Karpas-422 (cell line): ENCODE measurements around the gene FAM114A1. TPM values are rescaled to one million over a fixed set of nuclear protein-coding genes. Genes with fewer than 3 reads are reported as not detected.

Source experiments
- DNase-seq: peaks from one replicate; pipeline ENCODE4 v3.0.0-alpha.2; 2015
- H2AFZ ChIP-seq: fragments of 200-600 bp; sonication (generic); 2 replicates; pipeline ENCODE4 v1.6.1; 2014; ENCODE audit warnings: antibody characterized with exemption, low read length, mixed read lengths
- H3K27ac ChIP-seq: fragments of 200-600 bp; sonication (generic); 2 replicates; pipeline ENCODE4 v1.5.1; 2014; ENCODE audit warnings: mild to moderate bottlenecking, low read length, moderate library complexity
- H3K27me3 ChIP-seq: fragments of 200-600 bp; sonication (generic); 2 replicates; pipeline ENCODE4 v1.6.1; 2014; ENCODE audit warnings: low read length, mixed read lengths
- H3K36me3 ChIP-seq: fragments of 200-600 bp; sonication (generic); 2 replicates; pipeline ENCODE4 v1.6.1; 2014; ENCODE audit warnings: low read length, mixed read lengths; ENCODE audit not compliant: insufficient read depth
- H3K4me1 ChIP-seq: fragments of 200-600 bp; sonication (generic); 2 replicates; pipeline ENCODE4 v1.6.1; 2014; ENCODE audit warnings: mild to moderate bottlenecking, low read length, mixed read lengths
- H3K4me2 ChIP-seq: fragments of 200-600 bp; sonication (generic); 2 replicates; pipeline ENCODE4 v1.6.1; 2014; ENCODE audit warnings: low read length, low read depth, mild to moderate bottlenecking; ENCODE audit not compliant: poor library complexity, severe bottlenecking
- H3K4me3 ChIP-seq: fragments of 200-600 bp; sonication (generic); 2 replicates; pipeline ENCODE4 v1.5.1; 2014; ENCODE audit warnings: mild to moderate bottlenecking, antibody characterized with exemption, low read length, mixed read lengths
- H3K79me2 ChIP-seq: fragments of 200-600 bp; sonication (generic); 2 replicates; pipeline ENCODE4 v1.6.1; 2014; ENCODE audit warnings: mild to moderate bottlenecking, low read length, mixed read lengths
- H3K9ac ChIP-seq: fragments of 200-600 bp; sonication (generic); 2 replicates; pipeline ENCODE4 v1.6.0; 2014; ENCODE audit warnings: low read length
- H3K9me2 ChIP-seq: fragments of 200-600 bp; sonication (generic), shearing (Covaris generic); replicated peaks from 2 replicates; pipeline ENCODE4 v1.6.0; 2014; ENCODE audit warnings: mild to moderate bottlenecking, low read length, moderate library complexity; ENCODE audit not compliant: insufficient read depth
- H3K9me3 ChIP-seq: fragments of 300-700, 200-600 bp; sonication (generic); 2 replicates; pipeline ENCODE4 v1.6.1; 2014; ENCODE audit warnings: low read length, mixed read lengths
- H4K20me1 ChIP-seq: fragments of 200-600 bp; sonication (generic); 2 replicates; pipeline ENCODE4 v1.6.1; 2014; ENCODE audit warnings: mild to moderate bottlenecking, antibody characterized with exemption, low read length, low read depth; ENCODE audit not compliant: insufficient read depth
- total RNA-seq: library from RNA; depleted of rRNA; stranded (reverse); fragments of >200 nt; shearing (Covaris generic); gene quantifications from 2 replicates; pipeline ENCODE4 v1.2.3, GENCODE V29; 2014; ENCODE audit warnings: low replicate concordance

The FAM114A1 gene
- total RNA-seq, 1 experiment from 2014 or later, result 1.6 TPM

DNA sequence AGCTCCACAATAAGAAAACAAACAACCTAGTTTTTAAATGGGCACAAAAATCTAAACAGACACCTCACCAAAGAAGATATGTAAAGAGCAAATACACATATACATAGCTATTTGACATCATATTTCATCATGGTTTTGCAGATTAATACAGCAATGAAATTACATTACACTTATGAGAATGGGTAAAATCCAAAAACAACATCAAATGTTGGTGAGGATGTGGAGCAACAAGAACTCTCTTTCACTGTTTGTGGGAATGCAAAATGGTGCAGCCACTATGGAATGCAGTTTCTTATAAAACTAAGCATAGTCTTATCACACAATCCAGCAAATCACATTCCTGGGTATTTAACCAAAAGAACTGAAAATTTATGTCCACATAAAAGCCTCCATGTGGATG lies 36.0 kb upstream of the FAM114A1 start:
- Histone ChIP-seq H3K4me3 (no peak overlapping the region), H3K36me3 (peaks cover 22% of the 10 kb centered on the region)

DNA sequence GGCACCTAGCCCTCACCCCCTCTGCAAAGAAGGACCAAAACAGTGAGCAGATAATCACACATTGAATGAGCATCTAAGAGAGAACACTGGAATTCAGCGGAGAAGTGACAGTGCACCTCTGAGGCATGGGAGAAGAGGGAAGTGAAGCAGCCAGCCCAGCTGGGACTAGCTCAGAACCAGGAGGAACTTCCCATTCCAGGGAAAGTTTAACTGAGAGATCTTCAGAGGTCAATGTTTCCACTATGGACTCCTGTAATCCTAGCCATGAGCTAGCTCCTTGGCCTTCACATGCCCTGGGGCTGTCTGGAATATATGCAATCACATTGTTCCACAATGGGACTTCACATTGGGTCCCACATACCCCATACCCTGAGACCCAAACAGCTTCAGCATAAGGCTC lies 35.4 kb upstream of the FAM114A1 start:
- peaks cover 29% of the 10 kb centered on the region for H3K4me1 ChIP-seq
- H3K27ac ChIP-seq, result no peak overlapping the region; the same call in 1 of the 2 replicates
- no peaks in the 10 kb centered on the region for H3K9me2 ChIP-seq

More for the DNA sequence above, 36.0 kb upstream of the FAM114A1 start:
- no peaks in the 10 kb centered on the region for H4K20me1 ChIP-seq
- no peaks in the 10 kb centered on the region for H3K27me3 ChIP-seq
- DNase-seq, result no peak
- peaks cover 76% of the 10 kb centered on the region for H3K79me2 ChIP-seq
- H2AFZ ChIP-seq, result no peak overlapping the region
- peaks cover 29% of the 10 kb centered on the region for H3K4me1 ChIP-seq
- H3K27ac ChIP-seq, result peak overlapping the region; percentile 33
- H3K9me2 ChIP-seq, result no peaks in the 10 kb centered on the region
- H3K9me3 ChIP-seq, result peaks cover 16% of the 10 kb centered on the region; the same call in 1 of the 2 replicates
- peak overlapping the region; percentile 28 for H3K4me2 ChIP-seq
- no peak overlapping the region for H3K9ac ChIP-seq

DNA sequence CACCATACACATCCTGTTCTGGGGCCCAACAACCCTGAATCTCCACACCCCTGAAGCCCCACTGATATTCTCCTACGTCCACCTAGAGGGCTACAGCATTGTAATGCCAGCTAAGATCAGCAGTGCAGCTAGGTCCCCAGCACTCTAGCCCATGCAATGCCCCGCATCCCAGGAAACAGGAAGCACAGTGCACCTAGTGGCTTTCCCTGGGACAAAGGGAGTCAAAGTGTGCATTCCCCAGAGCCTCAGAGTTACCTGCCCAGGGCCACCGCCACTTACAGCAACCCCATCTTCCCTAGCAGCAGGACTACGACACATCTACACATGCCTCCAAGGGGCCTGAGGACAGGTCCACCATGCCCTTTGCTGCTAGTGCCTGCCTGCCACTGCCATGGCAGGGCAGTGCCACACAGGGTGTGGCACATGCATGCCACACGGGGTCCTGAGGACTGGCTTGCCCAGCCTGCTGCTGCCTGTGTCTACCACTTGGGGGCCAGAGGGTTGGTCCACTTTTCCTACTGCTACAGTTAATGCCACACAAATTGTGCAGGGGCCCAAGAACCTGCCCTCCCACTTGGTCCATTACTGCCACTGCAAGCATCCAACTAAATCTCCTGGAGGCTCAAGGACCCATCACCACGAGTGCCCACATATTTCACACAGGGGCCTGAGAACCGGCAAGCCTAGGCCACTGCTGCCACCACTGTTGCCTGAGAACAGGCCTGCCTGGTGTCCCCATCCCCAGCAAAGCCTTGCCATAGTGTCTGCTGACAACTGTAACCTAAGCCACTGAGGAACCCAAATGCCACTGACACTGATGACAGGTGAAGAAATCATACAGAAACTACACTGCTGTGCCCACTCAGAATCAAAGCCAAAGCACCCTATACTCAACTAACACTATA lies 34.7 kb upstream of the FAM114A1 start:
- peaks cover 24% of the 10 kb centered on the region for H3K9me3 ChIP-seq
- no peak overlapping the region for H3K4me3 ChIP-seq
- H2AFZ ChIP-seq, result no peak overlapping the region
- H3K9ac ChIP-seq, result no peak overlapping the region
- DNase-seq, result peak; percentile 81
- H4K20me1 ChIP-seq, result no peaks in the 10 kb centered on the region
- H3K27me3 ChIP-seq, result no peaks in the 10 kb centered on the region
- no peak overlapping the region; the same call in 1 of the 2 replicates for H3K27ac ChIP-seq
- peaks cover 21% of the 10 kb centered on the region for H3K36me3 ChIP-seq
- peak overlapping the region; percentile 12 for H3K4me2 ChIP-seq
- peaks cover 85% of the 10 kb centered on the region for H3K79me2 ChIP-seq
- no peaks in the 10 kb centered on the region for H3K9me2 ChIP-seq
- H3K4me1 ChIP-seq, result peaks cover 36% of the 10 kb centered on the region

More for the DNA sequence above, 35.4 kb upstream of the FAM114A1 start:
- H3K4me3 ChIP-seq, result no peak overlapping the region
- H3K79me2 ChIP-seq, result peaks cover 79% of the 10 kb centered on the region
- H3K9ac ChIP-seq, result no peak overlapping the region
- no peaks in the 10 kb centered on the region for H4K20me1 ChIP-seq
- no peak overlapping the region for H3K4me2 ChIP-seq
- H3K27me3 ChIP-seq, result no peaks in the 10 kb centered on the region
- peaks cover 19% of the 10 kb centered on the region for H3K9me3 ChIP-seq
- H3K36me3 ChIP-seq, result peaks cover 21% of the 10 kb centered on the region
- no peak overlapping the region for H2AFZ ChIP-seq
- no peak for DNase-seq

DNA sequence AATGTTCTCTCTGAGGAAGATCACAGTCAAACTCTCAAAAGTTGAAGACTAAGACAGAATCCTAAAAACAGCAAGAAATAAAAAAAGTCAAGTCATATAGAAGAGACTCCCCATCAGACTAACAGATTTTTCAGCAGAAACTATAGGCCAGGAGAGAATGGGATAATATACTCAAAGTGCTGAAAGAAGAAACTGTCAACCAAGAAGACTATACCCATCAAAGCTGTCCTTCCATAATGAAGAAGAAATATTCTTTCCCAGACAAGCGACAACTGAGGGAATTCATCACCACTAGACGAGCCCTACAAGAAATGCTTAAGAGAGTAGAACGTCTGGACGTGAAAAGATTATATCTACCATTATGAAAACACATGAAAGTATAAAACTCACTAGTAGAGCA lies 33.0 kb upstream of the FAM114A1 start:
- Histone ChIP-seq H3K4me3 (no peak overlapping the region), H3K36me3 (peaks cover 19% of the 10 kb centered on the region; the same call in 1 of the 2 replicates), H3K79me2 (peaks cover 87% of the 10 kb centered on the region), H3K9me3 (peaks cover 24% of the 10 kb centered on the region), H3K9me2 (no peaks in the 10 kb centered on the region), H3K9ac (no peak overlapping the region), H3K27ac (no peak overlapping the region), H4K20me1 (no peaks in the 10 kb centered on the region), H3K4me1 (peaks cover 49% of the 10 kb centered on the region), H3K4me2 (no peak overlapping the region), H2AFZ (no peak overlapping the region), H3K27me3 (no peaks in the 10 kb centered on the region)
- DNase-seq, result no peak

DNA sequence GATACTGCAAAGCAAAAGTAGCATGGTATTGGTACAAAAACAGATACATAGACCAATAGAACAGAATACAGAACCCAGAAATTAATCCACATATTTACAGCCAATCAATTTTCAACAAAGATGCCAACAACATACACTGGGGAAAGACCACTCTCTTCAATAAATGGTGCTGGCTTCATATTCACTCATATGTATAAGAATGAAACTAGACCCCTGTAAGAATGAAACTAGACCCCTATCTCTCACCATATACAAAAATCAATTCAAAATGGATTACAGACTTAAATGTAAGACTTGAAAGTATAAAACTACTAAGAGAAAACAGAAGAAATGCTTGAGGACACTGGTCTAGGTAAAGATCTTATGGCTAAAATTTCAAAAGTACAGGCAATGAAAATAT lies 30.3 kb upstream of the FAM114A1 start:
- no peaks in the 10 kb centered on the region for H3K27me3 ChIP-seq
- H3K27ac ChIP-seq, result 0 out of 2 replicates have a peak overlapping the region, but pooled peaks have one; percentile 15
- no peak overlapping the region for H2AFZ ChIP-seq
- H3K4me1 ChIP-seq, result peaks cover 33% of the 10 kb centered on the region
- no peak overlapping the region for H3K9ac ChIP-seq
- H3K79me2 ChIP-seq, result peaks cover 81% of the 10 kb centered on the region
- no peaks in the 10 kb centered on the region for H3K9me2 ChIP-seq
- H3K36me3 ChIP-seq, result peaks cover 19% of the 10 kb centered on the region; the same call in 1 of the 2 replicates
- no peak for DNase-seq
- no peaks in the 10 kb centered on the region for H4K20me1 ChIP-seq
- H3K9me3 ChIP-seq, result peaks cover 24% of the 10 kb centered on the region
- H3K4me3 ChIP-seq, result peak overlapping the region; percentile 12; the same call in 1 of the 2 replicates
- H3K4me2 ChIP-seq, result peak overlapping the region; percentile 10

DNA sequence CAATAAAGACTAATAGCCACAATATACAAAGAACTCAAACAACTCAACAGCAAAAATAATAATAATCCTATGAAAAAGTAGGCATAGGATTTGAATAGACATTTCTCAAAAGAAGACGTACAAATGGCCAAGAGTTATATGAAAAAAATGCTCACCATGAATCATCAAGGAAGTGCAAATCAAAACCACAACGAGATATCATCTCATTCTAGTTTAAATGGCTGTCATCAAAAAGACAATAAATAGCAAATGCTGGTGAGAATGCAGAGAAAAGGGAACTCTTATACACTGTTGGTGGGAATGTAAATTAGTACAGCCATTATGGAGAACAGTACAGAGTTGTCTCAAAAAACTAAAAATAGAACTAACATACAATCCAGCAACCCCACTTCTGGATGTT lies 29.8 kb upstream of the FAM114A1 start:
- H3K4me2 ChIP-seq, result peak overlapping the region; percentile 10
- peaks cover 24% of the 10 kb centered on the region for H3K9me3 ChIP-seq
- peak; percentile 56 for DNase-seq
- peaks cover 29% of the 10 kb centered on the region for H3K4me1 ChIP-seq
- H4K20me1 ChIP-seq, result no peaks in the 10 kb centered on the region
- no peak overlapping the region for H2AFZ ChIP-seq
- H3K9me2 ChIP-seq, result no peaks in the 10 kb centered on the region
- H3K4me3 ChIP-seq, result peak overlapping the region; percentile 12; the same call in 1 of the 2 replicates
- H3K27ac ChIP-seq, result peak overlapping the region; percentile 15; the same call in 1 of the 2 replicates
- peaks cover 81% of the 10 kb centered on the region for H3K79me2 ChIP-seq
- H3K36me3 ChIP-seq, result peaks cover 19% of the 10 kb centered on the region; the same call in 1 of the 2 replicates
- no peaks in the 10 kb centered on the region for H3K27me3 ChIP-seq
- H3K9ac ChIP-seq, result no peak overlapping the region

DNA sequence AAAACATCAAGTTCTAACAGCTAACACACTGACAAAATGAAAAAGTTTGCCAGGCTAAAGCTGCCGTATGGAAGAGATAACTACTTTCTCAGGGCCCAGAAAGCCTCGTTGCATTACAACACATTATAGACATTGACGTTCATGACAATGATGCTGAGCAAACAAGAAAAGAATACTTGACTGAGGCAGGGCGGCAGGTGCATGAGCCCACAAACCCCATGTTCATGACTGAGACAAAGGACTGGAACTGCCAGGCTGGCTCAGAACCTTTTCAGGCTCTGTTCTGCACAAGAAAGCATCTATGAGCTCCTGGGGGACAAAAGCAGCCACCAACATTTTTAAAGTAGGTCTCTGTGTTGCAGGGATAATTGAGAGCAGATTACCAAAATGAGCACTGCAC lies 24.6 kb upstream of the FAM114A1 start:
- Histone ChIP-seq H3K9me2 (no peaks in the 10 kb centered on the region), H4K20me1 (no peaks in the 10 kb centered on the region), H3K9ac (no peak overlapping the region), H3K36me3 (no peaks in the 10 kb centered on the region), H3K79me2 (peaks cover 67% of the 10 kb centered on the region), H3K4me1 (peaks cover 26% of the 10 kb centered on the region), H3K27ac (peak overlapping the region; percentile 16; the same call in 1 of the 2 replicates), H2AFZ (no peak overlapping the region), H3K27me3 (no peaks in the 10 kb centered on the region), H3K4me3 (no peak overlapping the region), H3K9me3 (no peaks in the 10 kb centered on the region), H3K4me2 (no peak overlapping the region)
- DNase-seq, result no peak

DNA sequence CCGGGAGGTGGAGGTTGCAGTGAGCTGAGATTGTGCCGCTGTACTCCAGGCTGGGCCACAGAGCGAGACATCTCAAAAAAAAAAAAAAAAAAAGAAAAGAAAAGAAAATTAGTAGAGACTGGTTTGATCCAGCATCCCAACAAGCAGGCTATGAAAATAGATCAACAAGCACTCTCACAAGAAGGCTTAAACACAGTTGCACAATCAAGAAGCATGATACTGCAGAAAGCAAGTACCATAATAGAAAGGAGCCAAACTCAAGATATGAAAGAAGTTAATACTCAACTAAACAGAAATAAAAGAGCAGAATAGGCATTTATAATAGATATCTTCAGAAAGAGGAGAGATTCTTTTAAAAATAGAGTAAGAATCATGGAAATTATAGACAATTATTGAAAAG lies 21.6 kb upstream of the FAM114A1 start:
- Histone ChIP-seq H3K36me3 (no peaks in the 10 kb centered on the region), H3K4me1 (peaks cover 13% of the 10 kb centered on the region), H3K9me2 (no peaks in the 10 kb centered on the region), H4K20me1 (no peaks in the 10 kb centered on the region), H3K79me2 (peaks cover 57% of the 10 kb centered on the region), H3K4me3 (no peak overlapping the region), H3K9ac (no peak overlapping the region), H3K9me3 (no peaks in the 10 kb centered on the region), H3K27ac (no peak overlapping the region), H3K27me3 (no peaks in the 10 kb centered on the region), H2AFZ (no peak overlapping the region), H3K4me2 (no peak overlapping the region)
- DNase-seq, result no peak
